ENCODE data around the gene MFSD6.

The MFSD6 gene

DNA sequence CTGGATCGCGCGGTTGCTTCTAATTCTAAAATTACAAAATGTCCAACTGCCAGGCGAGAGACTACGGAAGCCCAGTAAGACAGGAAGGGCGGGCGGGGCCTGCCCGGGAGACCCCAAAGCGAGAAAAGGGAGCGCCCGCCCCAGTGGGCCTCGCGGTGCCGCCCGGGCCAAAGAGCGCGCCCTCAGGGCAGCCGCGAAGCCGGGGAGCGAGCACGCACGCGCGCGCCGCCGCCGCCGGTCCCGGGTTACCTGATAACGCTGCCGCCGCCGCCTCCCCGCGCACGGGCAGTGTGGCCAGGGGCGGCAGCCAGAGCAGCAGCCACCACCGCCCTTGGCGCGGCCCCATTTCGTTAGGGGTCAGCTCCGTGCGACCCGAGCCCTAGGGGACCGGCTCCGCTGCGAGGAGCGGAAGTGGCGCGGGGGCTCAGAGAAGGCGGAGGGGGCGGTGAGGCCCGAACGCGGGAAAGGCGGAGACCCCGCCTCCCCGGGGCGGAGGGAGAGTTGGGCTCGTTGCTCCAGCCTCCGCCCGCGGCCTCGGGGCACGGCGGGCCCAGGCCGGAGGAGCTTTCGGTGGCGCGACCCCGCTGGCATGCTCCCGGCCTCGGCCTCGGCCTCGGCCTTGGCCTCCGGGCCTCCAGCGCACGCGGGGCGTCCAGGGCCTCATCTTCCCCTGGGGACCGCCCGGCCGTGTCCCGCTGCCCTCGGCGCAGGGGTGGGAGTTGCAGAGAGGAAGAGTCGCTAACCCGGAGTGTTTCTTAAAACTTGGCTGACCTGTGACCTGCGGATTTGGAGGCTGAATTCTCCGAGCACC lies 126.4 kb downstream of the MFSD6 start, which contains the start of gene NEMP2:
NEMP2 (minus strand) TSS at position 413 of the 811 bp plus-strand sequence; CDS start at position 346, 67 bp downstream.
- DNase-seq = peak; percentile 92

DNA sequence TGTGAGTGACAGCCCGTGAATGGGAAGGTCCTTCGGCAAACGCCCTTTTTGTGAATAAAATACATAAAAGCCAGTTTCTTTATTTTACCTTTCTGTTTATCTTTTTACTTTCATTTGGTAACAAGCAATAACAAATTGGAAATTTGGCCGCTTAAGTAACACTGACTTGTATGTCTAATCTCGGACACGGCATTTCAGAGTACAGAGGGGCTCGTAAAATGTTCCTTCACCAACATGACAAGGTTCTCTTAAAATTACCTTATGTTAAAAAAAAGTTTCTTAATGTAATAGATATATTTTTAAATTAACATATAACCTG lies 126.9 kb downstream of the MFSD6 start:
- no peak for DNase-seq

DNA sequence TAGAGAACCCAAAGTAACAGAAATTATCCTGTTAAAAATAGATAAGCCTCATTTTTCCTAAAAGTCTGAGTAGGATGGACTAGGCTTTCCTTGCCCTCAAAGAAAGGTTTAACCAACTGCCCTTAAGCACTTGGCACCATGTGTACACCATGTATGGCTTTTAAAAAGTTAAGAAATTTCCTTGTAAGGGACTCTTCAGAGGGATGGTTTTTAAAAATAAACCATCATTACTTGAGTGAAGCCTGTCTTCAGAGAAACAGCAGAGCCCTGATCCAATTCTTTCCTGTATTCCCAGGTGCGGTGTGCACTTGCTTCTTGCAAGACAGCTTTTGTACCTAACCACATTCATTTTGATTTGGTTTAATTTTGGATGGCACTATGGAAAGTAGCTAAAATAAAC lies 127.4 kb downstream of the MFSD6 start:
- no peak for DNase-seq

DNA sequence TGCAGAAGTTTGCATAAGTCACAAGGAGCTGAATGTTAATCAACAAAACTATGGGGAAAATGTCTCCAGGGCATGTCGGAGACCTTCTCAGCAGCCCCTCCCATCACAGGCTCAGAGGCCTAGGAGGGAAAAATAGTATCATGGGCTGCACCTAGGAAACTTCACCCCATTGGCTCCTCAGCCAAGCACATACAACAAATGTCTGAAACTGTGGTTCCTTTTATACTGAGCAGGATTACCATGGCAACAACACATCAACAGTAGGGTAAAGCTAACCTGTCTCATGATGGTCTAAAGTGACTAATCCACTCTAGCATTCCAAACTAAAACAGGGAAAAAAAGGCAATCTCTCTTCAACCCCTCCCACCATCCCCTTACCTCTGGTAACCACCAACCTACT lies 129.6 kb downstream of the MFSD6 start:
- no peak for DNase-seq

DNA sequence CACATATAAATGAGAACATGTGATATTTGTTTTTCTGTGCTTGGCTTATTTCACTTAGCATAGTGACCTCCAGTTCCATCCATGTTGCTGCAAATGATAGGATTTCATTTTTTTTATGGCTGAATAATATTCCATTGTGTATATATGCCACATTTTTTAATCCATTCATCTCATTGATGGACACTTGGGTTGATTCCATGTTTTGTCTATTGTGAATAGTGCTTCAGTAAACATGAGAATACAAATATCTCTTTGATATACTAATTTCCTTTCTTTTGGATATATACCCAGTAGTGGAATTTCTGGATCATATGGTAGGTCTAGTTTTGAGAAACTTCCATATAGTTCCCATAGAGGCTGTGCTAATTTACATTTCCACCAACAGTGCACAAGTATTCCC lies 130.0 kb downstream of the MFSD6 start:
- DNase-seq = no peak

DNA sequence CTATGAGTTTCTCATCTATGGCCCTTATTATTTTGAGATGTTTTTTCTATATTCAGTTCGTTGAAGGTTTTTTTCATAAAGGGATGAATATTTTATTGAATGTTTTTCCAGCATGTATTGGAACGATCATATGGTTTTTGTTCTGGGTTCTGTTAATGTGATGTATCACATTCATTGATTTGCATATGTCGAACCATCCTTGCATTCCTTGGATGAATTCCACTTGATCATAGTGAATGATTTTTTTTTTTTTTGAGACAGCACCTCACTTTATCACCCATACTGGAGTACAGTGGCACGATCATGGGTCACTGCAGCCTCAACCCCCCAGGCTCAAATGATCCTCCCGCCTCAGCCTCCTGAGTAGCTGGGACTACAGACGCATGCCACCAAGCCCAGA lies 131.9 kb downstream of the MFSD6 start:
- no peak for DNase-seq

DNA sequence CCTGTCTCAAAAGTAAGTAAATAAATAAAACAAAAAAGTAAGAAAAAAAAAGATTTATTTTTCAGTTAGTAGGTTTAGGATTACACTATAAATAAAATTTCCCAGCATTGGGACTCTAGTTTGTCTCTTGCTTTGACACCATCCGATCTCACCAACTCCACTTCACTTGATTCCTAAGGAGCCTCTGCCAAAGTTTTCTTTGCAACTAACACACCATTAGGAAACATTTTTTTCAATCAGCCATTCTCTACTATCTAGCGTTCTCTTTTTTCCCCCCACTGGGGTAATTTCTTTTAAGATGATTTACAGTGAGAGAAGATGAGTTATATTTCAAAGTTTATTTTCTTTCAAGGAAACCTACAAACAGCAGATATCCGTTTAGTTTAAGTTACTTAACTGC lies 136.9 kb downstream of the MFSD6 start:
- DNase-seq = no peak

DNA sequence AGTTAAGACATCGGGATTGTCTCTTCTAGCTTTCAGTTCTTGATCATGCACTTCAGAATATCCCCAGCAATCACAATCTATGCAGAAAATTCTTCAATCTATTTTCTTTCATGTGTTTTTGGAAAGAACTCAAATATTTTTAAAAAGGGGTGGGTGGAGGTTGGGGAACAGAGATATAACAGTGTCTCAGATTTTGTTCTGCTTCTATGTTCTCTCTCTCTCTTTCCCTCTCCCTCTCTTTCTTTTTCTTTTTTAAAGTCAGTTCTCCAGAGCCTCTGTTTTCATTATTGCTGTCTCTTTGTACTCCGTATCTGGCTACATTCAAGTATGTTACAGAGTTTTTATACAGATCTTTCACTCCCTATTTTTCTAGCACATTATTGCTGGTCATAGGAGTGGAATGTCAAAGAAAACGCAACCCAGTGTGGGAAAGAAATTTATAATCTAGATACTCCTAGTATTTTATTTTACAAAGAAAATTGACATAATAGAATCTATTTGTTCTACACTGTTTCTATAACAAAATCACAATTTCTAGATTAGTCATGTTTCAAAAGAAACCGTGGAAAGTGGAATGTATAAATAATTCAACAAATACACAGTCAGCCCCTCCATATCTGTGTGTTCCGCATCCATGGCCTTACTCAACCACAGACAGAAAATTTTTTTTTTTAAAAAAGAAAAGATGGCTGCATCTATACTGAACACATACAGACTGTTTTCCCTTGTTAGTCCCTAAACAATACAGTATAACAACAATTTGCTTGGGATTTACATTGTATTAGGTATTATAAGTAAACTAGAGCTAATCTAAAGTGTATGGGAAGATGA lies 137.6 kb downstream of the MFSD6 start:
- DNase-seq = no peak

DNA sequence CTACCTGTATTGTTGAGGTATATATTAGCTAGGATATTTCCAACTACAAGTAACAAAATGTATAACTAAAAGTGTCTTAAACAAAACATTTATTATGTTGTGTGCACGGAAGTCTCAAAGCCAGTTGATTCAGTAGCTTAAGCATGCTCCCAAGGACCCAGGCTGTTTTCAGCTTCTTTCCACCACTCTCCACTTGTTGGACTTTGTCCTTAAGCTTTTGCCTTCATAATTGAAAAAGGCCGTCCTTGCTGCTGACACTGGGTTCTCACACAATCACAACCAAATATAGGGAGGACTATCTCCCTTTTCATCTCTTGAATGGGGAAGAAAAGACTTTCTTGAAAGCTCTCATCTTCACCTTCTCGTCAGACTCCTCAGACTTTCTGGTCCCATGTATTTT lies 138.6 kb downstream of the MFSD6 start:
- DNase-seq = no peak

DNA sequence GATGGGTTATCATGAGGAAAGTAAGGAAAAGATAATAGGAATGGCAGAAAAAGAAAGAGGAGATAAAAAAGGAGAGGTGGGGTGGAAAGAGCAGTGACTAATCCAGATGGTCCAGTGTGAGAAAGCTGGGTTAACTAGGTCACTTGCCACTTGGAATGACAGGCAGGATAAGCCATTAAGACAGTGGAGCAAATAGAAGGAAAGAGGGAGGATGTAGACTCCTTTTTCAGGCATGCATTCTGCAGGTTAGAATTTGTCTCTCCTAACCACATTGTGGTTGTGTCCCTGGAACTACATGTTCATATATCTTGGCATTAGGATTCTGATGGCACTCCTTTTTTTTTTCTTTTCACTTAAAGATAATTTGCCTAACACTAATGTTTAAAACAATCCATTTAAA lies 139.7 kb downstream of the MFSD6 start:
- no peak for DNase-seq

DNA sequence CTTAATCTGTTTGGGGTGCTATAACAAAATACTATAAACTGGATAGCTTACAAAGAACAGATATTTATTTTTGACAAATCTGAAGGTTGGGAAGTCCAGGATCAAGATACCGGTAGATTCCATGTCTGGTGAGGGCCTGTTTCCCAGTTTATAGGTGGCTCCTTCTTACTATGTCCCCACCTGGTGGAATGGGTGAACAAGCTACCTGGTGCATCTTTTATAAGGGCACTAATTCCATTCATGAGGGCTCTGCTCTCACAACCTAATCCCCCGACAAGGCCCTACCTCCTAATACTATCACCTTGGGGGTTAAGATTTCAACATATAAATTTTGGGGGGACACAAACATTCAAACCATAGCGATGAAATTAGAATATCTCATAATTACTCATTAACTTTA lies 142.0 kb downstream of the MFSD6 start:
- DNase-seq = no peak

All from activated CD8-positive, alpha-beta memory T cell treated with anti-CD3 and anti-CD28 coated beads, Interleukin-2, amount 50 U/mL, for 48 hours (primary cell).